GM18870 (cell line): ENCODE data around the gene OR10H5.
"Not testable (repeated sequence)": the region's sequence is repeated elsewhere in the genome, so short reads cannot be mapped to it uniquely, and the experiment has no call there.

Source experiments
- ATAC-seq: cut with Tn5 transposase; IDR thresholded peaks from one replicate; pipeline ENCODE4 v1.9.1; 2021; ENCODE audit warnings: moderate library complexity; ENCODE audit not compliant: unreplicated experiment

Gene OR10H5

GRCh38 chr19:15787611-15788155 is at the start of gene OR10H5:
OR10H5 (plus strand) TSS chr19:15787661; CDS start chr19:15794049, 6,388 bp downstream.
- no peak for ATAC-seq

GRCh38 chr19:15737722-15738121 is 49.7 kb upstream of the OR10H5 start, which contains the start of gene OR10H3:
OR10H3 (plus strand) TSS chr19:15737985; CDS start chr19:15741393, 3,408 bp downstream.
- ATAC-seq = no peak

- no peak for ATAC-seq
These were observed 46.7 kb upstream of the OR10H5 start for GRCh38 chr19:15740785-15741184.

GRCh38 chr19:15748239-15748638 is 39.2 kb upstream of the OR10H5 start:
- ATAC-seq = no peak

GRCh38 chr19:15758379-15758778 is 29.1 kb upstream of the OR10H5 start:
- ATAC-seq = no peak

- ATAC-seq = no peak
These were observed 27.4 kb upstream of the OR10H5 start for GRCh38 chr19:15759962-15760565.

GRCh38 chr19:15769586-15769985 is 17.9 kb upstream of the OR10H5 start:
- no peak for ATAC-seq

GRCh38 chr19:15774159-15774558 is 13.3 kb upstream of the OR10H5 start:
- ATAC-seq = not testable (repeated sequence)

GRCh38 chr19:15775249-15775648 is 12.2 kb upstream of the OR10H5 start:
- no peak for ATAC-seq

- no peak for ATAC-seq
These were observed 11.2 kb upstream of the OR10H5 start for GRCh38 chr19:15776264-15776663.

- no peak for ATAC-seq
These were observed 10.2 kb upstream of the OR10H5 start for GRCh38 chr19:15776991-15777970.

- no peak for ATAC-seq
These were observed 7.5 kb upstream of the OR10H5 start for GRCh38 chr19:15779756-15780476.

GRCh38 chr19:15780610-15781418 is 6.6 kb upstream of the OR10H5 start:
- no peak for ATAC-seq

GRCh38 chr19:15781661-15782060 is 5.8 kb upstream of the OR10H5 start:
- ATAC-seq = no peak

- ATAC-seq = no peak
These were observed 5.2 kb upstream of the OR10H5 start for GRCh38 chr19:15782211-15782610.

GRCh38 chr19:15782896-15783295 is 4.6 kb upstream of the OR10H5 start:
- not testable (repeated sequence) for ATAC-seq

GRCh38 chr19:15788594-15789270 is 1.3 kb downstream of the OR10H5 start:
- ATAC-seq = no peak

- no peak for ATAC-seq
These were observed 2.6 kb downstream of the OR10H5 start for GRCh38 chr19:15790096-15790495.

- ATAC-seq = not testable (repeated sequence)
These were observed 6.8 kb downstream of the OR10H5 start for GRCh38 chr19:15794279-15794678.

- no peak for ATAC-seq
These were observed 22.9 kb downstream of the OR10H5 start for GRCh38 chr19:15810335-15810734.
